ELF-1 (cell line): ENCODE data around the gene SRSF2.
A peak's percentile ranks its signal among the peaks of the same experiment; 100 is the strongest.
"Not testable (repeated sequence)": the region's sequence is repeated elsewhere in the genome, so short reads cannot be mapped to it uniquely, and the experiment has no call there.

Experiments
- DNase-seq: peaks from one replicate; pipeline ENCODE4 v3.0.0-alpha.2; 2016; ENCODE audit warnings: low read depth, low spot score

The SRSF2 gene

GRCh38 chr17:76738468-76738850 is 1.3 kb upstream of the SRSF2 start:
- no peak for DNase-seq

- DNase-seq: peak; percentile 97
Measured at GRCh38 chr17:76737676-76738467, 741 bp upstream of the SRSF2 start, which contains the start of gene MFSD11. Gene MFSD11, plus strand, starts transcription at chr17:76738119. Its CDS starts 234 bp downstream, at chr17:76738353.

GRCh38 chr17:76736349-76737081 is 616 bp downstream of the SRSF2 start:
- DNase-seq: peak; percentile 64

- no peak for DNase-seq
Measured at GRCh38 chr17:76735586-76736348, 1.4 kb downstream of the SRSF2 start.

- no peak for DNase-seq
Measured at GRCh38 chr17:76735006-76735405, 2.1 kb downstream of the SRSF2 start.

GRCh38 chr17:76734080-76734840 is 2.9 kb downstream of the SRSF2 start:
- DNase-seq: no peak

GRCh38 chr17:76733618-76733957 is 3.5 kb downstream of the SRSF2 start:
- DNase-seq: no peak

- DNase-seq: no peak
Measured at GRCh38 chr17:76732734-76733617, 4.2 kb downstream of the SRSF2 start.

- peak; percentile 28 for DNase-seq
Measured at GRCh38 chr17:76731800-76732733, 5.1 kb downstream of the SRSF2 start.

GRCh38 chr17:76727745-76728456 is 9.2 kb downstream of the SRSF2 start:
- DNase-seq: no peak

- peak; percentile 77 for DNase-seq
Measured at GRCh38 chr17:76726776-76727718, 10.1 kb downstream of the SRSF2 start, which contains the start of gene METTL23. Gene METTL23, plus strand, starts transcription at chr17:76726839. Its CDS starts 2,872 bp downstream, at chr17:76729711.

GRCh38 chr17:76726231-76726775 is 10.8 kb downstream of the SRSF2 start, which contains the start of gene JMJD6:
Gene JMJD6, minus strand, starts transcription at chr17:76726606. Its CDS starts 131 bp downstream, at chr17:76726475.
- DNase-seq: peak; percentile 97

- DNase-seq: no peak
Measured at GRCh38 chr17:76725580-76726230, 11.4 kb downstream of the SRSF2 start.

- DNase-seq: no peak
Measured at GRCh38 chr17:76723812-76724211, 13.3 kb downstream of the SRSF2 start.

- DNase-seq: not testable (repeated sequence)
Measured at GRCh38 chr17:76722977-76723376, 14.2 kb downstream of the SRSF2 start.

- no peak for DNase-seq
Measured at GRCh38 chr17:76722279-76722678, 14.9 kb downstream of the SRSF2 start.
